Kidney epithelial cell (primary cell): ENCODE results near the gene PGAP3. TPM values are rescaled to one million over a fixed set of nuclear protein-coding genes. Genes with fewer than 3 reads are reported as not detected.
"Not testable (repeated sequence)": the region's sequence is repeated elsewhere in the genome, so short reads cannot be mapped to it uniquely, and the experiment has no call there.

Experiments used
- DNase-seq: peaks from one replicate; pipeline ENCODE4 v3.0.0-alpha.2; 2010; ENCODE audit warnings: low read depth
- H3K27me3 ChIP-seq: 2 replicates; pipeline ENCODE4 v1.6.0; 2011; ENCODE audit warnings: low read length; ENCODE audit not compliant: control insufficient read depth, insufficient read depth
- H3K36me3 ChIP-seq: 2 replicates; pipeline ENCODE4 v1.5.1; 2011; ENCODE audit warnings: low read length; ENCODE audit not compliant: control insufficient read depth, insufficient read depth
- H3K4me3 ChIP-seq: 2 replicates; pipeline ENCODE4 v1.5.1; 2011; ENCODE audit warnings: low read depth, mild to moderate bottlenecking, control low read depth, low read length
- CTCF ChIP-seq: IDR thresholded peaks from 2 replicates; pipeline ENCODE4 v1.5.1; 2011; ENCODE audit warnings: mild to moderate bottlenecking, moderate library complexity, low read length, control low read depth, inconsistent platforms; ENCODE audit not compliant: insufficient read depth, poor library complexity, severe bottlenecking
- total RNA-seq: library from RNA; depleted of rRNA; stranded (reverse); fragments of >200 nt; gene quantifications from 2 replicates; pipeline ENCODE4 v1.2.3, GENCODE V29; 2015

Gene PGAP3
- total RNA-seq, 1 donor from 2014 or later = 12.5 TPM

GRCh38 chr17:39702901-39703893 is 15.3 kb upstream of the PGAP3 start:
- TF ChIP-seq CTCF = no peak
- Histone ChIP-seq H3K27me3 (no peaks in the 10 kb centered on the region), H3K4me3 (no peak overlapping the region), H3K36me3 (no peaks in the 10 kb centered on the region)
- DNase-seq = no peak

- DNase-seq = no peak
- H3K27me3 ChIP-seq = no peaks in the 10 kb centered on the region
These were observed 14.0 kb upstream of the PGAP3 start for GRCh38 chr17:39701784-39702422.

GRCh38 chr17:39701012-39701783 is 13.3 kb upstream of the PGAP3 start:
- Histone ChIP-seq H3K27me3 (no peaks in the 10 kb centered on the region), H3K36me3 (no peaks in the 10 kb centered on the region), H3K4me3 (peak overlapping the region; percentile 73)
- no peak for DNase-seq
- TF ChIP-seq CTCF = no peak

More at GRCh38 chr17:39701784-39702422, 14.0 kb upstream of the PGAP3 start:
- no peak for TF ChIP-seq CTCF
- Histone ChIP-seq H3K36me3 (no peaks in the 10 kb centered on the region), H3K4me3 (peak overlapping the region; percentile 73)

GRCh38 chr17:39700148-39700987 is 12.5 kb upstream of the PGAP3 start:
- Histone ChIP-seq H3K36me3 (no peaks in the 10 kb centered on the region), H3K4me3 (peak overlapping the region; percentile 73), H3K27me3 (no peaks in the 10 kb centered on the region)
- DNase-seq = no peak
- no peak for TF ChIP-seq CTCF

- peak; percentile 42 for DNase-seq
- no peaks in the 10 kb centered on the region for H3K36me3 ChIP-seq
- H3K4me3 ChIP-seq = peak within 1 kb of the TSS; percentile 73
- no peak for TF ChIP-seq CTCF
- no peaks in the 10 kb centered on the region for H3K27me3 ChIP-seq
These were observed 11.9 kb upstream of the PGAP3 start, which contains the start of gene ERBB2 for GRCh38 chr17:39699818-39700147. Gene ERBB2, plus strand, starts transcription at chr17:39700064. Its CDS starts 175 bp downstream, at chr17:39700239.

GRCh38 chr17:39699157-39699817 is 11.4 kb upstream of the PGAP3 start:
- H3K27me3 ChIP-seq, H3K36me3 ChIP-seq, DNase-seq: not testable (repeated sequence)
- peak overlapping the region; percentile 73 for H3K4me3 ChIP-seq
